GM12878 (cell line): ENCODE measurements around the gene MAML2. TPM values are rescaled to one million over a fixed set of nuclear protein-coding genes. Genes with fewer than 3 reads are reported as not detected.

ENCODE experiments used
- ATAC-seq: fragments of 200-7000 bp; cut with Tn5 transposase; 3 replicates; pipeline ENCODE4 v1.9.1; 2020; ENCODE audit warnings: mild to moderate bottlenecking, moderate library complexity
- BruUV-seq: library from RNA; stranded (reverse); fragments of 400-500 nt; replicated peaks from 2 replicates; lab custom pipeline; 2021; lab: Mats Ljungman, UMichigan
- CTCF ChIA-PET: fragments of 300-600 bp; sonication (Branson Sonifier 250); formaldehyde crosslinking; extraction: SDS; loops from one replicate; lab custom pipeline; 2021; ENCODE audit warnings: inconsistent platforms; lab: Yijun Ruan, JAX
- POLR2A ChIA-PET: fragments of 350-600 bp; formaldehyde crosslinking; extraction: SDS; loops from one replicate; lab custom pipeline; 2021; ENCODE audit warnings: inconsistent platforms; lab: Charles Lee
- RAD21 ChIA-PET: fragments of 300-600 bp; sonication (Branson Sonifier 250); formaldehyde crosslinking; loops from one replicate; lab custom pipeline; 2023; ENCODE audit warnings: antibody characterized with exemption; ENCODE audit not compliant: unreplicated experiment; lab: Charles Lee
- SMC1A ChIA-PET: fragments of 300-600 bp; sonication (Branson Sonifier 250); formaldehyde crosslinking; loops from one replicate; lab custom pipeline; 2023; ENCODE audit not compliant: unreplicated experiment, uncharacterized antibody; lab: Charles Lee
- DNase-seq: peaks from one replicate; pipeline ENCODE4 v3.0.0-alpha.2; 2011; ENCODE audit warnings: low read depth, low spot score
- FAIRE-seq: peaks from 3 replicates; lab custom pipeline; 2011; peaks lifted over from hg19 to GRCh38; lab: Jason Lieb, UNC
- H2AFZ ChIP-seq: 2 replicates; pipeline ENCODE4 v1.6.0; 2011; ENCODE audit warnings: low read depth, low read length, control low read depth; ENCODE audit not compliant: control insufficient read depth
- H3K27ac ChIP-seq: 2 replicates; pipeline ENCODE4 v1.5.1; 2011; ENCODE audit warnings: control low read depth; ENCODE audit not compliant: control insufficient read depth, insufficient read depth
- H3K27me3 ChIP-seq, 2 experiments: replicated peaks in 1 of 2; 2 replicates each; pipeline versions ENCODE4 v1.6.0 to v1.6.1; 2011; ENCODE audit warnings: low read length in 1 of 2; ENCODE audit not compliant: control insufficient read depth in 2 of 2, insufficient read depth in 2 of 2
- H3K36me3 ChIP-seq, 2 experiments: 2 replicates each; pipeline ENCODE4 v1.5.1; 2011; ENCODE audit warnings: low read length in 1 of 2; ENCODE audit not compliant: control insufficient read depth in 2 of 2, insufficient read depth in 2 of 2
- H3K4me1 ChIP-seq: 2 replicates; pipeline ENCODE4 v1.6.1; 2011; ENCODE audit warnings: mild to moderate bottlenecking, low read length, moderate library complexity, mixed read lengths; ENCODE audit not compliant: control insufficient read depth, insufficient read depth
- H3K4me2 ChIP-seq: 2 replicates; pipeline ENCODE4 v1.6.0; 2011; ENCODE audit warnings: control low read depth; ENCODE audit not compliant: control insufficient read depth, insufficient read depth
- H3K4me3 ChIP-seq: fragments of 200-600 bp; sonication (generic); 2 replicates; pipeline ENCODE4 v1.5.1; 2016
- H3K79me2 ChIP-seq: 2 replicates; pipeline ENCODE4 v1.6.0; 2011; ENCODE audit warnings: low read length; ENCODE audit not compliant: control insufficient read depth, insufficient read depth
- H3K9ac ChIP-seq: 2 replicates; pipeline ENCODE4 v1.8.0; 2011; ENCODE audit warnings: low read length, control low read depth, mixed read lengths; ENCODE audit not compliant: control insufficient read depth, insufficient read depth
- H3K9me3 ChIP-seq: replicated peaks from 3 replicates; pipeline ENCODE4 v1.5.1; 2011; ENCODE audit warnings: mild to moderate bottlenecking, low read length; ENCODE audit not compliant: control insufficient read depth, insufficient read depth
- H4K20me1 ChIP-seq: 2 replicates; pipeline ENCODE4 v1.6.0; 2011; ENCODE audit not compliant: control insufficient read depth, insufficient read depth
- BHLHE40 ChIP-seq, 2 experiments: fragments of 450-650 bp in 1 of 2; IDR thresholded peaks; 2 replicates each; pipeline ENCODE4 v1.6.1; 2011 to 2017; ENCODE audit warnings: low read depth in 2 of 2, borderline replicate concordance in 1 of 2, improper control_type of control experiment in 1 of 2, low read length in 1 of 2, mild to moderate bottlenecking in 1 of 2
- EZH2 ChIP-seq: IDR thresholded peaks from 2 replicates; pipeline ENCODE4 v1.6.1; 2012; ENCODE audit warnings: low read depth, mild to moderate bottlenecking, control low read depth, inconsistent platforms, low read length, borderline replicate concordance; ENCODE audit not compliant: control insufficient read depth
- IKZF2 ChIP-seq, 2 experiments: fragments of 450-650 bp; IDR thresholded peaks; 2 replicates each; pipeline ENCODE4 v1.6.1; 2017; ENCODE audit warnings: mild to moderate bottlenecking in 2 of 2, moderate library complexity in 2 of 2
- NBN ChIP-seq: fragments of 450-650 bp; IDR thresholded peaks from 2 replicates; pipeline ENCODE4 v1.6.1; 2016
- RB1 ChIP-seq: fragments of 450-650 bp; formaldehyde crosslinking; IDR thresholded peaks from 2 replicates; pipeline ENCODE4 v1.6.1; 2017; ENCODE audit warnings: mild to moderate bottlenecking, borderline replicate concordance
- RBBP5 ChIP-seq: fragments of 200-600 bp; sonication (generic); conservative IDR thresholded peaks from 2 replicates; pipeline ENCODE4 v1.6.1; 2016
- RCOR1 ChIP-seq: conservative IDR thresholded peaks from 2 replicates; pipeline ENCODE4 v1.6.1; 2012; ENCODE audit warnings: low read depth, low read length, improper control_type of control experiment
- RFX5 ChIP-seq: IDR thresholded peaks from 2 replicates; pipeline ENCODE4 v1.6.1; 2011; ENCODE audit warnings: low read depth, low read length, improper control_type of control experiment
- SMC3 ChIP-seq: IDR thresholded peaks from 2 replicates; pipeline ENCODE4 v1.6.1; 2011; ENCODE audit warnings: low read length, improper control_type of control experiment, borderline replicate concordance
- SP1 ChIP-seq: IDR thresholded peaks from one replicate; pipeline ENCODE4 v1.6.1; 2011; ENCODE audit warnings: low read depth, low read length
- STAT1 ChIP-seq: fragments of 450-650 bp; conservative IDR thresholded peaks from 2 replicates; pipeline ENCODE4 v1.6.1; 2014; ENCODE audit warnings: antibody characterized with exemption, mild to moderate bottlenecking
- WGBS: methylation state at CpG from one replicate; pipeline ENCODE4 v1.1.6; 2016; ENCODE audit warnings: low lambda C conversion rate; ENCODE audit not compliant: insufficient replicate concordance, insufficient coverage; ENCODE audit errors: missing lambda C conversion rate; 5-methylcytosine and 5-hydroxymethylcytosine counted together
- in situ Hi-C: fragments of 300-500 bp; cut with MboI; formaldehyde crosslinking; loops from 9 replicates; pipeline ENCODE4 v1.14.3; 2018; ENCODE audit warnings: mixed read lengths
- intact Hi-C: fragments of 100-400 bp; cut with micrococcal nuclease; formaldehyde crosslinking; loops from one replicate; pipeline ENCODE4 v1.14.2; 2022; ENCODE audit not compliant: unreplicated experiment
- polyA plus RNA-seq, 11 experiments: library from polyadenylated mRNA; depleted of rRNA in 4 of 11; unstranded in 6 of 11; stranded (reverse) in 5 of 11; fragments of >200 nt; fragmentation: Nextera tagmentation in 4 of 11; fragmentation: Illumina TruSeq in 1 of 11; extraction: Ambion mirVana in 4 of 11; extraction: Trizol in 1 of 11; gene quantifications; 1 replicate in 1 of 11; 2 replicates in 10 of 11; pipeline versions ENCODE4 v1.2.1 to v1.2.3, GENCODE V29; 2011 to 2016; ENCODE audit warnings: inconsistent platforms in 2 of 11, missing spikeins in 2 of 11, low read depth in 1 of 11
- total RNA-seq, 4 experiments: library from RNA; depleted of rRNA in 3 of 4; stranded (reverse); fragments of >200 nt in 3 of 4; fragmentation: Illumina TruSeq in 1 of 4; extraction: Trizol in 1 of 4; gene quantifications; 2 replicates each; pipeline versions ENCODE4 v1.2.1 to v1.2.3, GENCODE V29; 2013 to 2021
- TF ChIP-seq, protein P1 (sequence below): fragments of 450-650 bp; IDR thresholded peaks from 2 replicates; pipeline ENCODE4 v1.6.1; 2016; ENCODE audit warnings: mild to moderate bottlenecking
- TF ChIP-seq, protein P2 (sequence below): IDR thresholded peaks from 2 replicates; pipeline ENCODE4 v1.6.1; 2012; ENCODE audit warnings: mild to moderate bottlenecking, low read depth, low read length

MAML2 gene
- total and polyA plus RNA-seq, 10 of the 15 experiments (the other 5 are each of a cell fraction or from before 2014, with no cell fraction given), result 2.5 to 15.1 (median 12.0) TPM

DNA sequence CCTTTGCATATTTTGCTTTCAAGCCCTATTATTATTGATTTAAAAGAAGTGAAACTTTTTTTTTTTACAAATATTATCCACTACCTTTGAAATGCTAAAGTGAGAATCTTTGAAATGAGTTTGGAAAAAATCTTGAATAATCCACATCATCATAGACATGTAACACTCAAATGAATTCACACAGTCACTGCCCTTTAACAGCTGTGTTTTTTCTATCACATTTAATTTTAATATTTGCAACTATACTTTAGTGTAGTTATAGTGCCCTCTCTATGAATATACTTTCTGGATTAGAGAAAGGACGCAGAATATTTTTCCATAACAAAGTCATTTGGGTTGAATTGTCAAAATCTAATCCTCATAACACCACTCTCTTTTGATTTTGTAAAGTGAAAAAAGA lies 381.2 kb downstream of the MAML2 start:
- TF ChIP-seq IKZF2 (IDR thresholded peaks at IDR 0.05) (no peak), BHLHE40 (IDR thresholded peaks at IDR 0.05; ENCODE audit: borderline replicate concordance in 1 of 2, low read depth in 2 of 2, low read length in 1 of 2) (no peak), SMC3 (no peak)
- DNase-seq (no peak), ATAC-seq (no peak), FAIRE-seq (no peak)
- RAD21 ChIA-PET, result no interaction called here
- H3K4me1 ChIP-seq, result no peaks in the 10 kb centered on the region
- H3K27ac ChIP-seq, result no peak overlapping the region
- H4K20me1 ChIP-seq, result no peaks in the 10 kb centered on the region
- H3K36me3 ChIP-seq, result no peaks in the 10 kb centered on the region
- WGBS, result 87% methylated on average over 1 of the region's 1 CpG
- BruUV-seq, result no TSS peak
- H3K9me3 ChIP-seq, result no peaks in the 10 kb centered on the region
- H3K27me3 ChIP-seq, result no peaks in the 10 kb centered on the region
- CTCF ChIA-PET, result no interaction called here
- no peak overlapping the region for H2AFZ ChIP-seq
- H3K9ac ChIP-seq, result no peak overlapping the region
- H3K79me2 ChIP-seq, result no peaks in the 10 kb centered on the region
- H3K4me3 ChIP-seq, result no peak overlapping the region
- intact Hi-C loops, result no loop called here
- POLR2A ChIA-PET, result no interaction called here
- H3K4me2 ChIP-seq, result no peak overlapping the region
- SMC1A ChIA-PET, result no interaction called here
- in situ Hi-C loops, result no loop called here

DNA sequence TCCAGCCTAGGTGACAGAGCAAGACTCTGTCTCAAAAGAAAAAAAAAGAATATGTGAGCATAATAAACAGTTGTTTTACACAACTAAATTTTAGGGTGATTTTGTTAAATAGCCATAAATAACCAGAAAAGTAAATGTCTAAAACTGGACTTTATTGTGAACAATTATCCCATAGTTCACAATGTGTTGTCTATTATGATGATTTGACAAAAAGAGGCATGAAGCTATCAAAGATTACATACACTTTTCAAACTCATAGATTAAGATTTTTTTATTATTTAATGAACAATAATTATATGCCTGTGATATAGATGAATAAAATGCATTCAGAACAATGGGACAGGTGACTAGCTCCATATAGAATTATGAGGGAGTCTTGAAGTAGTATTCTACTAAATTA lies 392.1 kb downstream of the MAML2 start:
- BruUV-seq, result no TSS peak
- H3K27me3 ChIP-seq, result no peaks in the 10 kb centered on the region
- DNase-seq (no peak), ATAC-seq (no peak), FAIRE-seq (no peak)
- intact Hi-C loops, result no loop called here
- no peak overlapping the region for H3K4me2 ChIP-seq
- H3K27ac ChIP-seq, result no peak overlapping the region
- ChIA-PET RAD21 (no interaction called here), CTCF (interaction anchor here (0.8 kb wide), 1 partner anchor 9 kb away, joined by 3 read pairs; no protein-coding TSS in a partner anchor), POLR2A (no interaction called here), SMC1A (interaction anchor here (0.9 kb wide), 1 partner anchor 9 kb away, joined by 3 read pairs; no protein-coding TSS in a partner anchor)
- no peaks in the 10 kb centered on the region for H3K79me2 ChIP-seq
- H2AFZ ChIP-seq, result no peak overlapping the region
- no peaks in the 10 kb centered on the region for H4K20me1 ChIP-seq
- H3K9me3 ChIP-seq, result no peaks in the 10 kb centered on the region; the same call in 2 of the 3 replicates
- no peak overlapping the region for H3K9ac ChIP-seq
- H3K36me3 ChIP-seq, result no peaks in the 10 kb centered on the region
- no peak overlapping the region for H3K4me3 ChIP-seq
- in situ Hi-C loops, result no loop called here
- H3K4me1 ChIP-seq, result no peaks in the 10 kb centered on the region
- TF ChIP-seq EZH2, result no peak
- no peak for TF ChIP-seq SMC3
- TF ChIP-seq, protein P1, sequence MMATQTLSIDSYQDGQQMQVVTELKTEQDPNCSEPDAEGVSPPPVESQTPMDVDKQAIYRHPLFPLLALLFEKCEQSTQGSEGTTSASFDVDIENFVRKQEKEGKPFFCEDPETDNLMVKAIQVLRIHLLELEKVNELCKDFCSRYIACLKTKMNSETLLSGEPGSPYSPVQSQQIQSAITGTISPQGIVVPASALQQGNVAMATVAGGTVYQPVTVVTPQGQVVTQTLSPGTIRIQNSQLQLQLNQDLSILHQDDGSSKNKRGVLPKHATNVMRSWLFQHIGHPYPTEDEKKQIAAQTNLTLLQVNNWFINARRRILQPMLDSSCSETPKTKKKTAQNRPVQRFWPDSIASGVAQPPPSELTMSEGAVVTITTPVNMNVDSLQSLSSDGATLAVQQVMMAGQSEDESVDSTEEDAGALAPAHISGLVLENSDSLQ, result no peak
- TF ChIP-seq RCOR1, result no peak
- TF ChIP-seq STAT1, result no peak
- no peak for TF ChIP-seq RB1
- no peak for TF ChIP-seq RFX5
- no peak for TF ChIP-seq RBBP5
- no peak for TF ChIP-seq SP1
- TF ChIP-seq NBN, result no peak
- TF ChIP-seq, protein P2, sequence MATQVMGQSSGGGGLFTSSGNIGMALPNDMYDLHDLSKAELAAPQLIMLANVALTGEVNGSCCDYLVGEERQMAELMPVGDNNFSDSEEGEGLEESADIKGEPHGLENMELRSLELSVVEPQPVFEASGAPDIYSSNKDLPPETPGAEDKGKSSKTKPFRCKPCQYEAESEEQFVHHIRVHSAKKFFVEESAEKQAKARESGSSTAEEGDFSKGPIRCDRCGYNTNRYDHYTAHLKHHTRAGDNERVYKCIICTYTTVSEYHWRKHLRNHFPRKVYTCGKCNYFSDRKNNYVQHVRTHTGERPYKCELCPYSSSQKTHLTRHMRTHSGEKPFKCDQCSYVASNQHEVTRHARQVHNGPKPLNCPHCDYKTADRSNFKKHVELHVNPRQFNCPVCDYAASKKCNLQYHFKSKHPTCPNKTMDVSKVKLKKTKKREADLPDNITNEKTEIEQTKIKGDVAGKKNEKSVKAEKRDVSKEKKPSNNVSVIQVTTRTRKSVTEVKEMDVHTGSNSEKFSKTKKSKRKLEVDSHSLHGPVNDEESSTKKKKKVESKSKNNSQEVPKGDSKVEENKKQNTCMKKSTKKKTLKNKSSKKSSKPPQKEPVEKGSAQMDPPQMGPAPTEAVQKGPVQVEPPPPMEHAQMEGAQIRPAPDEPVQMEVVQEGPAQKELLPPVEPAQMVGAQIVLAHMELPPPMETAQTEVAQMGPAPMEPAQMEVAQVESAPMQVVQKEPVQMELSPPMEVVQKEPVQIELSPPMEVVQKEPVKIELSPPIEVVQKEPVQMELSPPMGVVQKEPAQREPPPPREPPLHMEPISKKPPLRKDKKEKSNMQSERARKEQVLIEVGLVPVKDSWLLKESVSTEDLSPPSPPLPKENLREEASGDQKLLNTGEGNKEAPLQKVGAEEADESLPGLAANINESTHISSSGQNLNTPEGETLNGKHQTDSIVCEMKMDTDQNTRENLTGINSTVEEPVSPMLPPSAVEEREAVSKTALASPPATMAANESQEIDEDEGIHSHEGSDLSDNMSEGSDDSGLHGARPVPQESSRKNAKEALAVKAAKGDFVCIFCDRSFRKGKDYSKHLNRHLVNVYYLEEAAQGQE, result no peak
